ENCODE results near the gene SLC38A9.

Gene SLC38A9

GRCh38 chr5:55692509-55692908 lies 19.6 kb downstream of the SLC38A9 start:
- Histone ChIP-seq H3K27me3 (ENCODE audit: control insufficient read depth in 1 of 2, insufficient read depth in 2 of 2, low read length in 2 of 2) (no peaks in the 10 kb centered on the region), H3K9me3 (ENCODE audit: control insufficient read depth in 1 of 2, low read length in 2 of 2) (no peaks in the 10 kb centered on the region), H3K4me3 (ENCODE audit: low read depth in 1 of 2, low read length in 2 of 2) (no peak overlapping the region), H3K27ac (ENCODE audit: low read depth, low read length) (no peak overlapping the region), H3K4me1 (ENCODE audit: control insufficient read depth in 1 of 2, insufficient read depth in 2 of 2, low read length in 2 of 2) (peaks cover 6 to 21% of the 10 kb centered on the region in 2 donors), H3K9ac (ENCODE audit: low read depth in 1 of 2, low read length in 2 of 2) (no peak overlapping the region), H3K36me3 (ENCODE audit: control insufficient read depth in 1 of 2, insufficient read depth in 2 of 2, low read length in 2 of 2) (no peaks in the 10 kb centered on the region)

GRCh38 chr5:55692106-55692417 lies 20.1 kb downstream of the SLC38A9 start:
- H3K36me3 ChIP-seq (ENCODE audit: control insufficient read depth in 1 of 2, insufficient read depth in 2 of 2, low read length in 2 of 2), result no peaks in the 10 kb centered on the region
- no peak overlapping the region for H3K27ac ChIP-seq (ENCODE audit: low read depth, low read length)
- peaks cover 6 to 21% of the 10 kb centered on the region in 2 donors for H3K4me1 ChIP-seq (ENCODE audit: control insufficient read depth in 1 of 2, insufficient read depth in 2 of 2, low read length in 2 of 2)
- H3K9ac ChIP-seq (ENCODE audit: low read depth in 1 of 2, low read length in 2 of 2), result no peak overlapping the region
- H3K27me3 ChIP-seq (ENCODE audit: control insufficient read depth in 1 of 2, insufficient read depth in 2 of 2, low read length in 2 of 2), result no peaks in the 10 kb centered on the region
- H3K4me3 ChIP-seq (ENCODE audit: low read depth in 1 of 2, low read length in 2 of 2), result no peak overlapping the region
- H3K9me3 ChIP-seq (ENCODE audit: control insufficient read depth in 1 of 2, low read length in 2 of 2), result no peaks in the 10 kb centered on the region

DNA sequence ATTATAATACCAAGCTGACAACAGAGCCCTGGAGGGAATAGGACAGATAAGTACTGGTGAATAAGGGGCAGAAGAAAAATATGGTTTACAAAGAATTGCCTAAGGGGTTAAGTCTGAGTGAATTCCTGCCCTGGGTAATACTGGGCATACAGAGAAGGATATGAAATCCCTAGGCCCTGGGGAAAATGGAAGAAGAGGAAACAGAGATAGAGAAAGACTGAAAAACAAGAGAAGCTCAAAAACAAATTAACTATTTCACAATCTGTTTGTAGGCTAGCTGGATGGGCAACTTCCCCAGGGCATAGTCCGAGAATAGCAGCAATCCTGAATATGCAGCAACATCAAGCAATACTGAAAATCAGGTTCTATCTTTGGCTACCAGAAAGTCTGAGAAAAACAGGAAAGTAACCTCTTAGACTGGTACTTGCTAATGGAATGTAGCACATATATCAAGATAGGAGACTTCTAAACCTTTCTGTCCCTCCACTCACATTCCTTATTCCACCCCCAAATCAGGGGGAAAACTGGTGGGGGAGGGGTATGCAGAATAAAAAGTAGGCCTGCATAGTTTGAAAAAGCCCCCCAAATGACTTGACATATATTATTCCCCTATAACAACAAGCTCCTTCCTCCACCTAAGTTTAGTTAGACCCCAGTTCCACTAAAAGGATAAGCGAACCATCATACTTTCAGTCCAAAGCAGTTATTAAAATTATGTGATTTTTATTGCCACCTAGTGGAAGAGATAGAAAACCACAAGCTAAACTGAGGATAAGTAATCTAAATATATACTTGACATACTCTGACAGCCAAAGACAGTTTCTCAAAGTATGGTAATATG lies 20.6 kb downstream of the SLC38A9 start:
- Histone ChIP-seq H3K4me3 (ENCODE audit: low read depth in 1 of 2, low read length in 2 of 2) (no peak overlapping the region), H3K27ac (ENCODE audit: low read depth, low read length) (no peak overlapping the region)

DNA sequence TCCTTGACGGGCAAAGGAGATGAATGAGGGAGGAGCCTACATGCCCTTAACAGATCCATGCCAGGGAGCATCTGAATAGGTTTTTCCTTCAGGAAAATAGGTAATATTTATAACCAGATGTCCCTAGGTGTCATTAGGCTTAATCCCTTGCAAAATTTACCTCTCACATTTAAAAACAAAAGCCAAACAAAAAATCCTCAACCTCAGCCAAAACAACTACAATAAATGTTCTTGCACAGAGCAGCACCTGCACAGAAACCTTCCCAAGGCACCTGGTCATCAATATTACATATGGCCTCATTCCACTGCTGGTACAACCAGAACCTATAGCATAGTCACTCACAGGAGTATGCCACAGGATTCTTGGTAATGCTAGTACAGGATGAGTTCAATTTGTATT lies 30.1 kb downstream of the SLC38A9 start:
- Histone ChIP-seq H3K27me3 (ENCODE audit: control insufficient read depth in 1 of 2, insufficient read depth in 2 of 2, low read length in 2 of 2) (no peaks in the 10 kb centered on the region), H3K9me3 (ENCODE audit: control insufficient read depth in 1 of 2, low read length in 2 of 2) (no peaks in the 10 kb centered on the region), H3K4me3 (ENCODE audit: low read depth in 1 of 2, low read length in 2 of 2) (no peak overlapping the region), H3K36me3 (ENCODE audit: control insufficient read depth in 1 of 2, insufficient read depth in 2 of 2, low read length in 2 of 2) (no peaks in the 10 kb centered on the region), H3K9ac (ENCODE audit: low read depth in 1 of 2, low read length in 2 of 2) (no peak overlapping the region), H3K27ac (ENCODE audit: low read depth, low read length) (no peak overlapping the region), H3K4me1 (ENCODE audit: control insufficient read depth in 1 of 2, insufficient read depth in 2 of 2, low read length in 2 of 2) (no peaks in the 10 kb centered on the region)

More for the DNA sequence above, 20.6 kb downstream of the SLC38A9 start:
- no peak overlapping the region for H3K9ac ChIP-seq (ENCODE audit: low read depth in 1 of 2, low read length in 2 of 2)
- H3K27me3 ChIP-seq (ENCODE audit: control insufficient read depth in 1 of 2, insufficient read depth in 2 of 2, low read length in 2 of 2), result no peaks in the 10 kb centered on the region
- no peaks in the 10 kb centered on the region for H3K9me3 ChIP-seq (ENCODE audit: control insufficient read depth in 1 of 2, low read length in 2 of 2)
- peaks cover 6 to 21% of the 10 kb centered on the region in 2 donors for H3K4me1 ChIP-seq (ENCODE audit: control insufficient read depth in 1 of 2, insufficient read depth in 2 of 2, low read length in 2 of 2)
- H3K36me3 ChIP-seq (ENCODE audit: control insufficient read depth in 1 of 2, insufficient read depth in 2 of 2, low read length in 2 of 2), result no peaks in the 10 kb centered on the region

DNA sequence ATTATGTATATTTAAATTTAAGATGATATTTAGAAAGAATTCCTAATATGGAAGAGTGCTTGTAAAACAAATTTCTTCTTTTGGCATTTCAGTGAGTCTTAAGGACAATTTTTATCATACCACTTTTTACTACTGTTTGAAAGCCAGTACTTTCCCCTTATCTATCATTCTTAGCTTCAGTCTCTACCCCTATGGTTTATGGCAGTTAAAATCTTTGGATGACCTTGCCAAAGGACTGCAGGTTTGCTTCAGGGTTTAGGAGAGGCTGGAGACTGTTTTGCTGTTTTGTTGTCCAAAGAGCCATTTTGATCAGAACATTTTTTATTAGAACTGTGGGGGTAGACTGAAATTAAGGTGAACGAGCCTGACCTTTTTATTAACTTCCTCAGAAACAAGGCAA lies 30.8 kb downstream of the SLC38A9 start:
- no peaks in the 10 kb centered on the region for H3K36me3 ChIP-seq (ENCODE audit: control insufficient read depth in 1 of 2, insufficient read depth in 2 of 2, low read length in 2 of 2)
- no peak overlapping the region for H3K4me3 ChIP-seq (ENCODE audit: low read depth in 1 of 2, low read length in 2 of 2)
- no peak overlapping the region for H3K9ac ChIP-seq (ENCODE audit: low read depth in 1 of 2, low read length in 2 of 2)
- no peaks in the 10 kb centered on the region for H3K9me3 ChIP-seq (ENCODE audit: control insufficient read depth in 1 of 2, low read length in 2 of 2)
- H3K27me3 ChIP-seq (ENCODE audit: control insufficient read depth in 1 of 2, insufficient read depth in 2 of 2, low read length in 2 of 2), result no peaks in the 10 kb centered on the region
- no peaks in the 10 kb centered on the region for H3K4me1 ChIP-seq (ENCODE audit: control insufficient read depth in 1 of 2, insufficient read depth in 2 of 2, low read length in 2 of 2)
- no peak overlapping the region for H3K27ac ChIP-seq (ENCODE audit: low read depth, low read length)

- no peak overlapping the region for H3K4me3 ChIP-seq (ENCODE audit: low read depth in 1 of 2, low read length in 2 of 2)
- H3K27ac ChIP-seq (ENCODE audit: low read depth, low read length), result no peak overlapping the region
- H3K9me3 ChIP-seq (ENCODE audit: control insufficient read depth in 1 of 2, low read length in 2 of 2), result no peaks in the 10 kb centered on the region
- no peak overlapping the region for H3K9ac ChIP-seq (ENCODE audit: low read depth in 1 of 2, low read length in 2 of 2)
- H3K36me3 ChIP-seq (ENCODE audit: control insufficient read depth in 1 of 2, insufficient read depth in 2 of 2, low read length in 2 of 2), result no peaks in the 10 kb centered on the region
- no peaks in the 10 kb centered on the region for H3K27me3 ChIP-seq (ENCODE audit: control insufficient read depth in 1 of 2, insufficient read depth in 2 of 2, low read length in 2 of 2)
- no peaks in the 10 kb centered on the region for H3K4me1 ChIP-seq (ENCODE audit: control insufficient read depth in 1 of 2, insufficient read depth in 2 of 2, low read length in 2 of 2)
Observed at GRCh38 chr5:55680353-55680752, 31.8 kb downstream of the SLC38A9 start.

- no peak overlapping the region for H3K9ac ChIP-seq (ENCODE audit: low read depth in 1 of 2, low read length in 2 of 2)
- H3K9me3 ChIP-seq (ENCODE audit: control insufficient read depth in 1 of 2, low read length in 2 of 2), result no peaks in the 10 kb centered on the region
- no peak overlapping the region for H3K4me3 ChIP-seq (ENCODE audit: low read depth in 1 of 2, low read length in 2 of 2)
- no peaks in the 10 kb centered on the region for H3K27me3 ChIP-seq (ENCODE audit: control insufficient read depth in 1 of 2, insufficient read depth in 2 of 2, low read length in 2 of 2)
- H3K36me3 ChIP-seq (ENCODE audit: control insufficient read depth in 1 of 2, insufficient read depth in 2 of 2, low read length in 2 of 2), result no peaks in the 10 kb centered on the region
- peaks cover 0 to 3% of the 10 kb centered on the region in 2 donors for H3K4me1 ChIP-seq (ENCODE audit: control insufficient read depth in 1 of 2, insufficient read depth in 2 of 2, low read length in 2 of 2)
- H3K27ac ChIP-seq (ENCODE audit: low read depth, low read length), result no peak overlapping the region
Observed at GRCh38 chr5:55679556-55679955, 32.6 kb downstream of the SLC38A9 start.

DNA sequence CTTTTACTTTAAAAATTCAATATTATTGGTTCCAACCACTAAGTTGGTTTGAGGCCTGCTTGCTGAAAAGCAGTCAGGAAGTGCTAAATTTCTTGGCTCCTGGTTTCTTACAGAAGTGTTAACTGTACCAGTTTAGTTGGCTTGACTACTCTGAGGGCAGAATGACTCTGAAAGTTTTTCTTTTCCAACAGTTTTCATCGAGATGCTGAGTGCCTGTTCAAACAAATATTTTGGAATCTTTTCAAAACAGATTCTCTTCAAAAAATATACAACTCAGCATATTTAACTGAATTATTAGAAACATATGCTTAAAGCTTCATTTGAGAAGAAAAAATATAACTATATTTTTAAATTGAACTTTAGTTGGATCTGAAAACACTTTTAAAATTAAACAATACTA lies 37.0 kb downstream of the SLC38A9 start:
- no peaks in the 10 kb centered on the region for H3K27me3 ChIP-seq (ENCODE audit: control insufficient read depth in 1 of 2, insufficient read depth in 2 of 2, low read length in 2 of 2)

GRCh38 chr5:55674340-55674739 lies 37.8 kb downstream of the SLC38A9 start:
- Histone ChIP-seq H3K36me3 (ENCODE audit: control insufficient read depth in 1 of 2, insufficient read depth in 2 of 2, low read length in 2 of 2) (no peaks in the 10 kb centered on the region), H3K9ac (ENCODE audit: low read depth in 1 of 2, low read length in 2 of 2) (no peak overlapping the region), H3K9me3 (ENCODE audit: control insufficient read depth in 1 of 2, low read length in 2 of 2) (no peaks in the 10 kb centered on the region), H3K27me3 (ENCODE audit: control insufficient read depth in 1 of 2, insufficient read depth in 2 of 2, low read length in 2 of 2) (no peaks in the 10 kb centered on the region), H3K27ac (ENCODE audit: low read depth, low read length) (no peak overlapping the region), H3K4me3 (ENCODE audit: low read depth in 1 of 2, low read length in 2 of 2) (no peak overlapping the region), H3K4me1 (ENCODE audit: control insufficient read depth in 1 of 2, insufficient read depth in 2 of 2, low read length in 2 of 2) (peaks cover 0 to 3% of the 10 kb centered on the region in 2 donors)

More for the DNA sequence above, 37.0 kb downstream of the SLC38A9 start:
- H3K4me1 ChIP-seq (ENCODE audit: control insufficient read depth in 1 of 2, insufficient read depth in 2 of 2, low read length in 2 of 2), result peaks cover 0 to 3% of the 10 kb centered on the region in 2 donors
- no peak overlapping the region for H3K9ac ChIP-seq (ENCODE audit: low read depth in 1 of 2, low read length in 2 of 2)
- no peak overlapping the region for H3K27ac ChIP-seq (ENCODE audit: low read depth, low read length)
- H3K36me3 ChIP-seq (ENCODE audit: control insufficient read depth in 1 of 2, insufficient read depth in 2 of 2, low read length in 2 of 2), result no peaks in the 10 kb centered on the region
- no peak overlapping the region for H3K4me3 ChIP-seq (ENCODE audit: low read depth in 1 of 2, low read length in 2 of 2)
- no peaks in the 10 kb centered on the region for H3K9me3 ChIP-seq (ENCODE audit: control insufficient read depth in 1 of 2, low read length in 2 of 2)

GRCh38 chr5:55672477-55672911 lies 39.6 kb downstream of the SLC38A9 start:
- Histone ChIP-seq H3K27ac (ENCODE audit: low read depth, low read length) (no peak overlapping the region), H3K9me3 (ENCODE audit: control insufficient read depth in 1 of 2, low read length in 2 of 2) (no peaks in the 10 kb centered on the region), H3K9ac (ENCODE audit: low read depth in 1 of 2, low read length in 2 of 2) (no peak overlapping the region)

More at GRCh38 chr5:55672477-55672911, 39.6 kb downstream of the SLC38A9 start:
- Histone ChIP-seq H3K4me1 (ENCODE audit: control insufficient read depth in 1 of 2, insufficient read depth in 2 of 2, low read length in 2 of 2) (peaks cover 0 to 3% of the 10 kb centered on the region in 2 donors), H3K4me3 (ENCODE audit: low read depth in 1 of 2, low read length in 2 of 2) (no peak overlapping the region), H3K36me3 (ENCODE audit: control insufficient read depth in 1 of 2, insufficient read depth in 2 of 2, low read length in 2 of 2) (no peaks in the 10 kb centered on the region), H3K27me3 (ENCODE audit: control insufficient read depth in 1 of 2, insufficient read depth in 2 of 2, low read length in 2 of 2) (no peaks in the 10 kb centered on the region)
